ENCODE measurements around the gene IAPP. TPM values are rescaled to one million over a fixed set of nuclear protein-coding genes. Genes with fewer than 3 reads are reported as not detected.

IAPP gene
- total RNA-seq, 1 experiment from 2014 or later = not detected

- Histone ChIP-seq H3K4me3 (no peak overlapping the region), H3K4me1 (replicated peaks; ENCODE audit: insufficient read depth) (no peaks in the 10 kb centered on the region), H3K4me2 (no peak overlapping the region), H3K9me2 (ENCODE audit: insufficient read depth) (no peaks in the 10 kb centered on the region), H3K27me3 (ENCODE audit: insufficient read depth, low read depth) (no peaks in the 10 kb centered on the region), H2AFZ (no peak overlapping the region), H3K9me3 (ENCODE audit: insufficient read depth, low read depth) (no peaks in the 10 kb centered on the region), H3K79me2 (ENCODE audit: low read depth) (no peaks in the 10 kb centered on the region), H4K20me1 (ENCODE audit: insufficient read depth) (no peaks in the 10 kb centered on the region), H3F3A (ENCODE audit: insufficient read depth, low read depth) (no peaks in the 10 kb centered on the region), H3K36me3 (ENCODE audit: low read depth) (no peaks in the 10 kb centered on the region), H3K27ac (no peak overlapping the region)
- DNase-seq = no peak
- intact Hi-C loops (cut with micrococcal nuclease; ENCODE audit: unreplicated experiment) = no loop called here
- BruUV-seq (replicated peaks) = no TSS peak
- ChIA-PET POLR2A (ENCODE audit: unreplicated experiment) (no interaction called here), CTCF (no interaction called here)
- TF ChIP-seq EZH2 (IDR thresholded peaks at IDR 0.05; ENCODE audit: low read depth) = no peak
- TF ChIP-seq, protein P1, sequence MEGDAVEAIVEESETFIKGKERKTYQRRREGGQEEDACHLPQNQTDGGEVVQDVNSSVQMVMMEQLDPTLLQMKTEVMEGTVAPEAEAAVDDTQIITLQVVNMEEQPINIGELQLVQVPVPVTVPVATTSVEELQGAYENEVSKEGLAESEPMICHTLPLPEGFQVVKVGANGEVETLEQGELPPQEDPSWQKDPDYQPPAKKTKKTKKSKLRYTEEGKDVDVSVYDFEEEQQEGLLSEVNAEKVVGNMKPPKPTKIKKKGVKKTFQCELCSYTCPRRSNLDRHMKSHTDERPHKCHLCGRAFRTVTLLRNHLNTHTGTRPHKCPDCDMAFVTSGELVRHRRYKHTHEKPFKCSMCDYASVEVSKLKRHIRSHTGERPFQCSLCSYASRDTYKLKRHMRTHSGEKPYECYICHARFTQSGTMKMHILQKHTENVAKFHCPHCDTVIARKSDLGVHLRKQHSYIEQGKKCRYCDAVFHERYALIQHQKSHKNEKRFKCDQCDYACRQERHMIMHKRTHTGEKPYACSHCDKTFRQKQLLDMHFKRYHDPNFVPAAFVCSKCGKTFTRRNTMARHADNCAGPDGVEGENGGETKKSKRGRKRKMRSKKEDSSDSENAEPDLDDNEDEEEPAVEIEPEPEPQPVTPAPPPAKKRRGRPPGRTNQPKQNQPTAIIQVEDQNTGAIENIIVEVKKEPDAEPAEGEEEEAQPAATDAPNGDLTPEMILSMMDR (conservative IDR thresholded peaks at IDR 0.05) = no peak
Measured at GRCh38 chr12:21336656-21337055, 36.0 kb upstream of the IAPP start.

DNA sequence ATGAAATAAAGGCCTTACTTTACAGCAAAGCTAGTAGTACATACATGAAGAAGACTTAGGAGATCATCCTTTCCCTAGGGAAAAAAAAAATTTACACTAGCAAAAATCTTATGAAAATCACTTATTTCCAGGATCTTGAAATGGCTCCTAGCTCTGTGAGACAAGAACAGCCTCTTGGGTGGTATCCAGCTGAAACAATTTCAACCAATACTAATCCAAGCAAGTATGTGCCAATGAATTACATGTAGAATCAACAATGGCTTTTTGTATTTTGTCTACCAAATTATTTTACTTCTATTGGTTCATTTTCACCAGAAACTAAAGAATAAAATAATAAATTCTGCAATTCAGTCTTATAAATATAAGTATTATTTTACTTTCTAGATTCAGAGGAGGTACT is 35.2 kb upstream of the IAPP start:
- intact Hi-C loops (cut with micrococcal nuclease; ENCODE audit: unreplicated experiment) = no loop called here
- no peak overlapping the region for H3K4me3 ChIP-seq
- ChIA-PET CTCF (no interaction called here), POLR2A (ENCODE audit: unreplicated experiment) (no interaction called here)
- no peaks in the 10 kb centered on the region for H4K20me1 ChIP-seq (ENCODE audit: insufficient read depth)
- H3K27me3 ChIP-seq (ENCODE audit: insufficient read depth, low read depth) = no peaks in the 10 kb centered on the region
- H2AFZ ChIP-seq = no peak overlapping the region
- no peak for TF ChIP-seq EZH2 (IDR thresholded peaks at IDR 0.05; ENCODE audit: low read depth)
- TF ChIP-seq, protein P1 (conservative IDR thresholded peaks at IDR 0.05) = no peak
- no peak overlapping the region for H3K27ac ChIP-seq
- H3K9me2 ChIP-seq (ENCODE audit: insufficient read depth) = no peaks in the 10 kb centered on the region
- no peak overlapping the region for H3K4me2 ChIP-seq
- H3K4me1 ChIP-seq (replicated peaks; ENCODE audit: insufficient read depth) = no peaks in the 10 kb centered on the region
- BruUV-seq (replicated peaks) = no TSS peak
- DNase-seq = no peak
- no peaks in the 10 kb centered on the region for H3K36me3 ChIP-seq (ENCODE audit: low read depth)
- no peaks in the 10 kb centered on the region for H3F3A ChIP-seq (ENCODE audit: insufficient read depth, low read depth)
- H3K79me2 ChIP-seq (ENCODE audit: low read depth) = no peaks in the 10 kb centered on the region
- H3K9me3 ChIP-seq (ENCODE audit: insufficient read depth, low read depth) = no peaks in the 10 kb centered on the region

- H3K36me3 ChIP-seq (ENCODE audit: low read depth) = no peaks in the 10 kb centered on the region
- ChIA-PET CTCF (no interaction called here), POLR2A (ENCODE audit: unreplicated experiment) (no interaction called here)
- no peaks in the 10 kb centered on the region for H3F3A ChIP-seq (ENCODE audit: insufficient read depth, low read depth)
- H3K79me2 ChIP-seq (ENCODE audit: low read depth) = no peaks in the 10 kb centered on the region
- H3K9me3 ChIP-seq (ENCODE audit: insufficient read depth, low read depth) = no peaks in the 10 kb centered on the region
- H3K27ac ChIP-seq = no peak overlapping the region
- no peaks in the 10 kb centered on the region for H4K20me1 ChIP-seq (ENCODE audit: insufficient read depth)
- no peak overlapping the region for H3K4me3 ChIP-seq
- H2AFZ ChIP-seq = no peak overlapping the region
- no peaks in the 10 kb centered on the region for H3K9me2 ChIP-seq (ENCODE audit: insufficient read depth)
- H3K4me2 ChIP-seq = no peak overlapping the region
- no TSS peak for BruUV-seq (replicated peaks)
- no peaks in the 10 kb centered on the region for H3K27me3 ChIP-seq (ENCODE audit: insufficient read depth, low read depth)
- intact Hi-C loops (cut with micrococcal nuclease; ENCODE audit: unreplicated experiment) = no loop called here
- no peak for TF ChIP-seq EZH2 (IDR thresholded peaks at IDR 0.05; ENCODE audit: low read depth)
- TF ChIP-seq, protein P1 (conservative IDR thresholded peaks at IDR 0.05) = no peak
- no peaks in the 10 kb centered on the region for H3K4me1 ChIP-seq (replicated peaks; ENCODE audit: insufficient read depth)
- no peak for DNase-seq
Measured at GRCh38 chr12:21337959-21338744, 34.5 kb upstream of the IAPP start.
